AG09319 (cell line): ENCODE measurements around the gene DUSP5.

Source experiments
- DNase-seq: peaks from one replicate; pipeline ENCODE4 v3.0.0-alpha.2; 2010; ENCODE audit warnings: low read depth; ENCODE audit errors: extremely low read depth
- TF ChIP-seq, protein P1 (sequence below): IDR thresholded peaks from 2 replicates; pipeline ENCODE4 v1.5.1; 2011; ENCODE audit warnings: low read depth, mild to moderate bottlenecking, inconsistent platforms, low read length, moderate library complexity

DUSP5 gene

DNA sequence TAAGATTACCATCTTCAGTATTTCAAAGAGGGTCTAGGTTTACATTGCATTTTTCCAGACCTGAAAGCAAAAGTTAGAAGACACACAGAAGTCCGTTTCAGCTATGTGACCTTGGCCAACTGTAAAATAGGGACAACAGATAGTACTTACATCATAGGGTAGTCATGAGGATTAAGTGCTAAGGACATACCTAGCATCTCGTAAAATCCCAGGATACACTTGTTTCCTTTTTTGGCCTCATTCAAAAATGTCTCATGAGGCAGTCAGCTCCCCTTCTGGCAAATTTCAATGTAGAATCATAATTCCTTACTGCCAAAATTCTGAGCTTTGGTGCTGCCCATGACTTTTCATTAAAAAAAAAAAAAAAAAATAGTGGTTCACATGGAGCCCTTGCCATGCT is 6.4 kb upstream of the DUSP5 start:
- TF ChIP-seq, protein P1, sequence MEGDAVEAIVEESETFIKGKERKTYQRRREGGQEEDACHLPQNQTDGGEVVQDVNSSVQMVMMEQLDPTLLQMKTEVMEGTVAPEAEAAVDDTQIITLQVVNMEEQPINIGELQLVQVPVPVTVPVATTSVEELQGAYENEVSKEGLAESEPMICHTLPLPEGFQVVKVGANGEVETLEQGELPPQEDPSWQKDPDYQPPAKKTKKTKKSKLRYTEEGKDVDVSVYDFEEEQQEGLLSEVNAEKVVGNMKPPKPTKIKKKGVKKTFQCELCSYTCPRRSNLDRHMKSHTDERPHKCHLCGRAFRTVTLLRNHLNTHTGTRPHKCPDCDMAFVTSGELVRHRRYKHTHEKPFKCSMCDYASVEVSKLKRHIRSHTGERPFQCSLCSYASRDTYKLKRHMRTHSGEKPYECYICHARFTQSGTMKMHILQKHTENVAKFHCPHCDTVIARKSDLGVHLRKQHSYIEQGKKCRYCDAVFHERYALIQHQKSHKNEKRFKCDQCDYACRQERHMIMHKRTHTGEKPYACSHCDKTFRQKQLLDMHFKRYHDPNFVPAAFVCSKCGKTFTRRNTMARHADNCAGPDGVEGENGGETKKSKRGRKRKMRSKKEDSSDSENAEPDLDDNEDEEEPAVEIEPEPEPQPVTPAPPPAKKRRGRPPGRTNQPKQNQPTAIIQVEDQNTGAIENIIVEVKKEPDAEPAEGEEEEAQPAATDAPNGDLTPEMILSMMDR: no peak
- no peak for DNase-seq

GRCh38 chr10:110492069-110492822 is 5.5 kb upstream of the DUSP5 start:
- TF ChIP-seq, protein P1: no peak
- DNase-seq: no peak

DNA sequence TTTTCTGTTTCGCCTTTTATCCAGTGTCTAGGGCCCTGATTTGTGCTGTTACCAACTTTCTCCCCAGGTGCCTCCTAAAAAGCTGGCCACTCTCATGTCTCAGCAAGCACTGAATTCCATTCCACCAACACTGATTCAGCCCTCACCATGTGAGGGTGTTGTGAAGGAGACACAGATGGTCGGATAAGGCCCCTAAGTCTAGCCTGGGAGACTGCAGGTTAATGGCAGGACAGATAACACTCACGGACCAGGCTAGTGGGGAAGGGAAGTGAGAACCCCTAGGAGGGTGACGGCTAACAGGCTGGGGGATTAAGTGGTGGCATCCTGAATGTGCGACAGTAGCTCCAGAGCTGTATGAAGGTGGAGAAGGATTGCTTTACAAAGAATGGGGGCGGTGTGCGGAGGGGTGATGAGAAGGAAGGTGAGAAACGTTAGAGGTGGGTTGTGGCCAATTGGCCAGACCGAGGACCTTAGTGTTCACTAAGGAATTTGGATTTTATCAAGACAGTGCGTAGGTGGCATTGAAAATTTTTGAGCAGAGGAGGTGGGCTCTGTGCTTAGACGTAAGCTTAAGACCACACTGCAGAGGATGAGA is 3.8 kb upstream of the DUSP5 start:
- DNase-seq: no peak
- TF ChIP-seq, protein P1: no peak

DNA sequence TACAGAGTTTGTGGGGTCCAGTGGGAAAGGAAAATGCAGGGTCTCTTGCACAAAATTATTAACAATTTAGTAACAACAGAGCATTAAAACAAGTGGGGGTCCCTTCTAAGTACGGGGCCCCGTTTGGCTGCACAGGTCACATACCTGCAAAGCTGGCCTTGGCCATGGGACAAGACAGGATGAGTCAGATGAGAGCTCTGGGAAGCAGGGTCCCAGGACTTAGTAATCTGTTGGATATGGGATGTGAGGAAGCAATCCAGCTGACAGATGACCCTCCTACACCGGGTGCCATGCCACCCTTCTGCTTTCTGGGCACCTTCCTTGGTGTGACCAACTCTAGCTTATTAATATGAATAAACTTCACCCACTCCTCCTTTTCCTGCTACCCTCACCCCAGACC is 3.2 kb upstream of the DUSP5 start:
- TF ChIP-seq, protein P1: no peak
- no peak for DNase-seq

GRCh38 chr10:110495731-110496552 is 1.8 kb upstream of the DUSP5 start:
- DNase-seq: no peak

DNA sequence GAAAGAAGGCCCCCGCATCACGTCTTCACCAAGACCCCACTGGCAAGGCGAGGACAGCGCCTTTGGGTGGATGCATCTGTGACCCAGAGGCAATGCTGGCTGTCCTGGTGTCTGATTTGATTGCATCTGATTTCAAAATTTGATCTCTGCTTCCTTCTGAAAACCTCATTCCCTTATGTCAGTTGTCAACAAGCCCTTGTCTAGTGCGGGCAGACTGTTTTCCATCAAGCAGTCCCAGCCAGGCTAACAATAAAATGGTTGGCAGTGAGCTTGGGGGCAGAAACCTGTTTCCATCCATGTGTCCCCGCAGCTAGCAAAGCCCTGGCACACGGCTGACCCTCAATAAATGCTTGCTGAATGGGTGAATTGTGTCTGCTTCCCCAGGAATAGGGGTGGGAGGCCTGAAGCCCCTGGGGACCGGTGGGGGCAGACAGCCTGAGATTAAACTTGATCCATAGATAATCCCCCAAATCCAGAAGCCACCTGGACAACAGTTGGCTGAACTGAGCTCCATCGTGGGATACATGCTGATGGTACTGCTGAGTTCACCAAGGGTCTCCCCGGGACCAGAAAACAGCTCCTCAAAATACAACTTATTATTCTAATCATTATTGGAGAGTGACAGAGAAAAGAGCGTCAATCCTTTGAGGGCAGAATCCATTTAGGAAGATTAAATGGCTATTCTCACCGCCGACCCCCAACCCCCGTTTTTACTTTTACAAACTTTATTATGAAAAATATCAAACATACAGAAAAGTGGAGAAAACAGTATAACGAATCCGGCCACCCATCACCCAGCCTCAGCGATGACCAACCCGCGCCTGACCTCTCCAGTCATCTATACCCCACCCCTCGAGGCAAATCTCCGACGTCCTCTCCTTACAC is 912 bp upstream of the DUSP5 start:
- TF ChIP-seq, protein P1: no peak
- DNase-seq: no peak

More at GRCh38 chr10:110495731-110496552, 1.8 kb upstream of the DUSP5 start:
- TF ChIP-seq, protein P1: no peak
